Bone marrow (tissue), 2 donors: ENCODE data around the gene EEIG1.
A peak's percentile ranks its signal among the peaks of the same experiment; 100 is the strongest.

Experiments used
- DNase-seq, 2 donors: peaks; one replicate each; lab custom pipeline; 2025; lab: John Stamatoyannopoulos, UW

The EEIG1 gene

DNA sequence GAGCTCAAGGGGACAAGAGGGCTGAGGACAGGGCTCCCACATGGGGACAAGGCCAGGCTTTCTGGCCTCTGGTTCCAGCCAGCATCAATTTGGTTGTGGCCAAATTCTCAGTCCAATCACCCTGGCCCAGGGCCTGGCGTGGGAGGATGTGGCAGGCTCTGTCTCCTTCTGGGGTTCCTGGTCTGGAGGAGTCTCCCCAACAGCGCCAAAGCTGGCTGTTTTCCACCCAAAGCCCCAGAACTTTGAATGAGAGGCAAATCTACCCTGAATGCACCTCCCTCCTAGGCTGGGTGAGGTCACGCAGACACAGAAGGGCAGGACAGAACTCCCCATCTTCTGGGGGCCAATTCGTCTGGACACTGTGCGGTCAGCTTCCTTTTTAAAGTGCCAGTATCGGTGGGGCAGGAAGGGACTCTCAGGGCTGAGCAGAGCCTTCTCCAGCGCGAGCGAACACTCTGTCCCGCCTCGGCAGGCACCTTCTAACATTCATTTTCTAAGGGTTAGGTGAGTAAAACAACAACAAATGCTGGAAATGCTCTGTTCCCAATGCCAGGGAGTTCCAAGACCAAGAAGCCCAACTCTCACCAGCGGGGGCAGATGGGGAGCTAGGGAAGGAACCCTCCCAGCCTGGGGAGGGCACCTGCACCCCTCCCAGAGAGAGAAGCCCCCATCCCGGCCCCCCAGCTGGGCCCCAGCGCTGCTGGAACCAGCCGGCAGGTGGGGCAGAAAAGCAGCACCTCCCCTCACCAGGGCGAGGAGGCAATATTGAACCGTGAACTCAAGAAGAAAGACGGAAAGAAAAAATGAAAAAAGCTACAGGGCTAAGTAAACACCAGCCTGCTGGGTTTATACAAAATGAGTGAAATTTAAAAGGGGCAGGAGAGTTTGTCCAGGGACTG, 39.5 kb downstream of the EEIG1 start:
- no peak for DNase-seq

- no peak for DNase-seq
These were observed 40.2 kb downstream of the EEIG1 start for GRCh38 chr9:127940593-127940992.

- DNase-seq = no peak
These were observed 42.5 kb downstream of the EEIG1 start for GRCh38 chr9:127938298-127938690.

- peak; percentile 42 for DNase-seq
These were observed 43.1 kb downstream of the EEIG1 start, which contains the start of gene DPM2 for GRCh38 chr9:127937388-127938297. DPM2 (minus strand) TSS chr9:127937854; CDS start chr9:127937820, 34 bp downstream.

DNA sequence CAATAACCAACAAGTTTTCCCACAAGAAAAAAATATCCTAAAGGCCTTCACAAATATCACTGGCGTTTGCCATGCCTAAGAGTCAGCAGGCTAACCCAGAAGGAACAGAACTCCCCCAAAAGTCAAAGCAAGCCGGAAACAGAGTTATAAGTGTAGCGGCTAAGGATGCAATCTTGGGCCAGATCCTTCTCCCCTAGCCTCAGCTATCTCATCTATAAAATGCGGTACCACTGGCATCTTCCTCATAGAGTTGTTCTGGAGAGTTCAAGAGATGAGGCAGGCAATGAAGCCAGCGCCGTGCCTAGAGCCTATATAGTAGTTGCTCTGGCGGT, 43.8 kb downstream of the EEIG1 start:
- DNase-seq = no peak

DNA sequence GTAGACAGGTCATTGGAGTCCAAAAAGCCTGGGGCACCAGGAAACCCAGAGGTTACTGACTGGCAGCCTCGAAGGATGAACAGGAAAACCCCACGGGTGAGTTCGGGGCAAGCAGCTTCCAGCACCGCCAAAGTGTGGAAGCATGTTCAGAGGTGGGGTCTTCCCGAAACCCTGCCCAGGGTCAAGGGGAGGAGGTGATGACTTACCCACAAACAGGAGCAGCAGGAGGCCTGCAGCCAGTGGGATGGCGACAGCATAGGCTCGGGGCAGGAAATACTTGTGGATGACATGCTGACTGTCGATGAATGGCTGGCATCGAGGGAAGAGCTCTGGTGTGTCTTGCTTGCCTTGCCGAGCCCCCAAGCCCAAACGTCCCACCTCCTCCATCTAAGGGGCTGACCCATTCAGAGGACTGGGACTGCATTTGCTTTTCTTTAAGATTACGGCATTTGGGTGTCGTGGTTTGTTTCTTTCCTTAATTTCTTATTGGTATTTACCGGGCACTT, 44.4 kb downstream of the EEIG1 start:
- no peak for DNase-seq

- DNase-seq = no peak
These were observed 45.0 kb downstream of the EEIG1 start for GRCh38 chr9:127935765-127936221.

- no peak for DNase-seq
These were observed 45.8 kb downstream of the EEIG1 start for GRCh38 chr9:127934986-127935385.

GRCh38 chr9:127934248-127934647, 46.5 kb downstream of the EEIG1 start:
- no peak for DNase-seq

DNA sequence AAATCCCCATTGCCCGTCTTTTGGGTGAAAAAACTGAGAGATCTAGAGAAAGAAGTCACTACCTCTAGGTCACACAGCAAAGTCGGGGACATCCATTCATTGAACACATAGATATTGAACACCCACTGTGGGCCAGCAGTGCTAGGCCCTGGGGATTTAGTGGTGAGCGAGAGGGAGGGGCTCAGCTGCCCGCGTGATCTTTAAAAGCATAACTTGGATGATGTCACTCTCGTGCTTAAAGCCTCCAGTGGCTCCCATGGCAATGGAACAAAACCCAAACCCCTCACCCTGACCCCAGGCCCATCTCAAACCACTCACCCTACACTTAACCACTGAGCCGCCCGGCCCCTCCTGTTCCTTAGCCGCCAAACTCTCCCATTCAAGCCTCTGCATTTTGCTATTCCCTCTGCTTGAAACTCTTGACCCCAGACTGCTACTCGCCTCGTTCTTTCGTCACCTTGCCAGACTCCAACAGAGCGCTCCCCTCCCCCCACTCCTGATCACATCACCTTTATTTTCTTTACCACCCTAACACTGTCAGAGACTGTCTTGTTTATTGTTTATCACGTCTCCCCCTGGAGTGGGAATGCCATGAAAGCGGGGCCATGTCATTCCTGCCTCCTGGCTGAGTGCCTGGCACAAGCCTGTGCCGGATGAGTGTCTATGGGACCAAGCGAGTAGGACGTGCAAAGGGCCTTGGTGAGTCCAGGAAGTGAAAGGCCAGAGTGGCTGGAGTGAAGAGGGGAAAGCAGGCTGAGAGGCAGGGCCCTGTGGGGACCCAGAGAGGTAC, 49.5 kb downstream of the EEIG1 start:
- no peak for DNase-seq
